ENCODE measurements around the gene AMBP. TPM values are rescaled to one million over a fixed set of nuclear protein-coding genes. Genes with fewer than 3 reads are reported as not detected.

Gene AMBP
- 5.3 TPM for total RNA-seq
- polyA plus RNA-seq (ENCODE audit: insufficient read depth, low read depth, low replicate concordance), result 43.5 TPM
- long read RNA-seq, donor 1, result 0 reads
- long read RNA-seq, donor 2, partial matches to known transcripts, result 0 of 3 reads
- long read RNA-seq, donor 2, other reads (novel, unspliced or antisense), result 0 of 3 reads
- long read RNA-seq, donor 3, partial matches to known transcripts, result 0 of 3 reads
- long read RNA-seq, donor 3, other reads (novel, unspliced or antisense), result 0 of 3 reads
- long read RNA-seq, donor 4, partial matches to known transcripts, result 0 of 2 reads
- long read RNA-seq, donor 4, other reads (novel, unspliced or antisense), result 0 of 2 reads
- long read RNA-seq, donor 5, transcript AMBP-201 (10 exons, 1,434 nt), result major isoform, 7 of 7 reads
- long read RNA-seq, donor 5, partial matches to known transcripts, result 0 of 7 reads
- long read RNA-seq, donor 5, other reads (novel, unspliced or antisense), result 0 of 7 reads
- long read RNA-seq, donor 6, result 0 reads
- long read RNA-seq, donor 7, partial matches to known transcripts, result 2 of 6 reads
- long read RNA-seq, donor 7, other reads (novel, unspliced or antisense), result 0 of 6 reads
- long read RNA-seq, donor 8, result 0 reads
- long read RNA-seq, donor 9, result 0 reads
- long read RNA-seq, donor 10, result 0 reads

DNA sequence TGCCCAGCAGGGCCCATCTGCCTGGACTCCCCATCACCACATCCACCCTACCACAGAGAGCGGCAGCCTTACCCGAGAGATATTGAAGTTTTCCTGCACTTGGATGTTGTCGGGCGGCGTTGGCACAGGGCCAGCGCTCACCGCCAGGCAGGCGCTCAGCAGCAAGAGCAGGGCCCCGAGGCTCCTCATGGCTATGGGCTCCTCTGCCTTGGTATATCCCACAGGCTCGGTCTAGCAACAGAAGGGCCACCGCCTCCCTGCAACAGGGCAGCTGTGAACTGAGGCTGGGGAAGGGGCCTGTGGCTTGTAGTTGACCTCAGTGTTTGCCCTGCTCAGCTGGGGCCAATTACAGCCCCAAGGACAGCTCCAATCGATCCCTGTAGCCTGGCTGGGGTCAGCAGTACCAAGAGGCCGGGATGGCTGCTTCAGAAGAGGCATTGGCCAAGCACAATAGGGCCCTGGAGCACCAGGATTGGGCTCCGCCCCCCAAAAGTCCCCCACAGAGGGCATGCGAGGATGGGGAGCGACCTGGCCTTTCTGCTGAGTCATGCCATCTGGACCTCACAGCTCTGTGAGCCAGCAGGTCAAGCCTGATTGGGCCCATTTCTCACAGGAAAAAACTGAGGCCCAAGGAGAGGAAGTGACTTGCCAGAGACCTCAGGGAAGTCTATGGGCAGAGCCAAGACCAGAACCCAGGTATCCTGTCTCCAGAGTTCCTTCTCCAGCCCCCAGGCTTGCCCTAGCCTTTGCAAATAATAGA lies at the start of gene AMBP:
TSS of gene AMBP (minus strand) at position 280 of the 760 bp plus-strand sequence. CDS start at position 189, 91 bp downstream.
- H3K9ac ChIP-seq (ENCODE audit: low read length in 3 of 3), result no peak within 1 kb of the TSS
- H3K27me3 ChIP-seq (ENCODE audit: control insufficient read depth, insufficient read depth, low read length), result no peaks in the 10 kb centered on the region
- H3K4me1 ChIP-seq (ENCODE audit: control insufficient read depth in 2 of 3, insufficient read depth in 2 of 3, low read depth in 1 of 3, low read length in 3 of 3), result peaks cover 0 to 26% (median 24%) of the 10 kb centered on the region in 3 donors
- FAIRE-seq (no peak), DNase-seq (peak in 1 of 5 donors; percentile 71)
- H3K27ac ChIP-seq (ENCODE audit: low read depth in 2 of 2, low read length in 2 of 2), result no peak within 1 kb of the TSS
- H3K9me3 ChIP-seq (ENCODE audit: control insufficient read depth in 2 of 3, insufficient read depth in 1 of 3, low read length in 3 of 3), result no peaks in the 10 kb centered on the region
- TF ChIP-seq, protein P1, sequence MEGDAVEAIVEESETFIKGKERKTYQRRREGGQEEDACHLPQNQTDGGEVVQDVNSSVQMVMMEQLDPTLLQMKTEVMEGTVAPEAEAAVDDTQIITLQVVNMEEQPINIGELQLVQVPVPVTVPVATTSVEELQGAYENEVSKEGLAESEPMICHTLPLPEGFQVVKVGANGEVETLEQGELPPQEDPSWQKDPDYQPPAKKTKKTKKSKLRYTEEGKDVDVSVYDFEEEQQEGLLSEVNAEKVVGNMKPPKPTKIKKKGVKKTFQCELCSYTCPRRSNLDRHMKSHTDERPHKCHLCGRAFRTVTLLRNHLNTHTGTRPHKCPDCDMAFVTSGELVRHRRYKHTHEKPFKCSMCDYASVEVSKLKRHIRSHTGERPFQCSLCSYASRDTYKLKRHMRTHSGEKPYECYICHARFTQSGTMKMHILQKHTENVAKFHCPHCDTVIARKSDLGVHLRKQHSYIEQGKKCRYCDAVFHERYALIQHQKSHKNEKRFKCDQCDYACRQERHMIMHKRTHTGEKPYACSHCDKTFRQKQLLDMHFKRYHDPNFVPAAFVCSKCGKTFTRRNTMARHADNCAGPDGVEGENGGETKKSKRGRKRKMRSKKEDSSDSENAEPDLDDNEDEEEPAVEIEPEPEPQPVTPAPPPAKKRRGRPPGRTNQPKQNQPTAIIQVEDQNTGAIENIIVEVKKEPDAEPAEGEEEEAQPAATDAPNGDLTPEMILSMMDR (IDR thresholded peaks at IDR 0.05; ENCODE audit: borderline replicate concordance, extremely low read depth, insufficient read depth), result no peak
- intact Hi-C loops (cut with DNase I), result no loop called here
- no peak within 1 kb of the TSS for H3K4me3 ChIP-seq (ENCODE audit: low read length in 3 of 3)
- H3K36me3 ChIP-seq (ENCODE audit: control insufficient read depth in 2 of 3, insufficient read depth in 3 of 3, low read length in 3 of 3), result no peaks in the 10 kb centered on the region

DNA sequence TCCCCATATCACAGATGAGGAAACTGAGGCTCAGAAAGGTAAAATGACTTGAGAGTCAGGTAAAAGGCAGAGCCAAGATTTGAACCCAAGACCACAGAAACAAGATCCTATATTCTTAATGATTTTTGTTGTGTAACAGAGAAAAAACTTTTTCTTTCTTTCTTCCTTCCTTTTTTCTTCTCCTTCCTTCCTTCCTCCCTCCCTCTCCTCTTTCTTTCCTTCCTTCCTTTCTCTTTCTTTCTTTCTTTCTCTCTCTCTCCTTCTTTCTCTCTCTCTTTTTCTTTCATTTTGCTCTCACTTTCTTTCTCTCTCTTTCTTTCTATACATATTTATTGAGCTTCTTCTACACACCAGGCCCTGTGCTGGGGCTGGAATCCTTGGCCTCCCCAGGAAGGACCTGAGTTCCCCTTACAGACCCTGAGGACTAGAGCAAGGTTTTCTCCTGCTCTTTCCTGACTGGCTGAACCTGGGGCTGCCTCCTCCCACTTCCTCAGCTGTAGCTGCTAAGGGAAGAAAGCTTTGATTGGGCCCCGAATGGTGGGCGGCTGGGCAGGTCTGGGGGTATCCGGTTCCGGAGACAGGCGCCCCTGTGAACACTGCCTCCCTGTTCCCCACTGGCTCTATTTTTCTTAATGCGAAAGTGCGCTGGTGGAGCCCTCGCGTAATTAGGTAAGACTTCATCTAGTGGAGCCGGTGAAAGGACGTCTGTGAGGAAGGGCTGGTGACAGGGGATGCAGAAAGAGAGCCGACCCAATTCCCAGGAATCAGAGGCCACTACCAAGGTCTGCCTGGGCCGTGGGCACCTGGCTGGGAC lies 48.4 kb upstream of the AMBP start:
- H3K4me1 ChIP-seq (ENCODE audit: control insufficient read depth in 2 of 3, insufficient read depth in 2 of 3, low read depth in 1 of 3, low read length in 3 of 3), result no peaks in the 10 kb centered on the region
- FAIRE-seq (no peak), DNase-seq (peak in 1 of 5 donors; percentile 28)
- H3K27me3 ChIP-seq (ENCODE audit: control insufficient read depth, insufficient read depth, low read length), result no peaks in the 10 kb centered on the region
- H3K9me3 ChIP-seq (ENCODE audit: control insufficient read depth in 2 of 3, insufficient read depth in 1 of 3, low read length in 3 of 3), result peaks cover 0 to 8% (median 0%) of the 10 kb centered on the region in 3 donors
- TF ChIP-seq, protein P1 (IDR thresholded peaks at IDR 0.05; ENCODE audit: borderline replicate concordance, extremely low read depth, insufficient read depth), result no peak
- intact Hi-C loops (cut with DNase I), result no loop called here
- H3K36me3 ChIP-seq (ENCODE audit: control insufficient read depth in 2 of 3, insufficient read depth in 3 of 3, low read length in 3 of 3), result no peaks in the 10 kb centered on the region
- H3K27ac ChIP-seq (ENCODE audit: low read depth in 2 of 2, low read length in 2 of 2), result no peak overlapping the region
- H3K9ac ChIP-seq (ENCODE audit: low read length in 3 of 3), result no peak overlapping the region
- H3K4me3 ChIP-seq (ENCODE audit: low read length in 3 of 3), result no peak overlapping the region

DNA sequence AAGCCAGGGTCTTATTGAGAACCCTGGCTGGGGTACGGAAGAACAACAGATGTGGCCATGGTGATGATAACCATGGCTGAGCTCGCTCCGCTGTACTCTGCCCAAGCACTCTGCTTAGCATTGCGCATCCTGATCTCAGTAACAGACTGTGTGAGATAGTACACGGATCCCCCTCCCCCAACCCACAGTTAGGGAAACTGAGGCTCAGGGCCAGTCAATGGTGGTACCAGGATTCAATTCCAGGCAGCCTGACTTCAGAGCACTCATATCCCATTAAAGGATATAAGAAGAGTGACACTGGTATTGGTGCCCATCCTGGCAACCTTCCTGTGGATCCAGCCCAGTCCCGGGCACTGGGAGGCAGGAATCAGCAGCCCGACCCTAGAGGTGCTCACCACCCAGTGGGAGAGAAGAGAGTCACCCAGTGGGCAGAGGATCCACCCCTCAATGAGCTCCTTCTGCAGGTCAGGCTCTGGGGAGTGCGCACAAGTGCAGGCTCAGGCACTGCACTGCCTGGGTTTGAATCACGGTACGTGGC lies 47.4 kb upstream of the AMBP start:
- Histone ChIP-seq H3K9me3 (ENCODE audit: control insufficient read depth in 2 of 3, insufficient read depth in 1 of 3, low read length in 3 of 3) (peaks cover 0 to 8% (median 0%) of the 10 kb centered on the region in 3 donors), H3K4me1 (ENCODE audit: control insufficient read depth in 2 of 3, insufficient read depth in 2 of 3, low read depth in 1 of 3, low read length in 3 of 3) (no peaks in the 10 kb centered on the region), H3K9ac (ENCODE audit: low read length in 3 of 3) (no peak overlapping the region), H3K27me3 (ENCODE audit: control insufficient read depth, insufficient read depth, low read length) (no peaks in the 10 kb centered on the region), H3K36me3 (ENCODE audit: control insufficient read depth in 2 of 3, insufficient read depth in 3 of 3, low read length in 3 of 3) (no peaks in the 10 kb centered on the region), H3K27ac (ENCODE audit: low read depth in 2 of 2, low read length in 2 of 2) (no peak overlapping the region), H3K4me3 (ENCODE audit: low read length in 3 of 3) (no peak overlapping the region)
- TF ChIP-seq, protein P1 (IDR thresholded peaks at IDR 0.05; ENCODE audit: borderline replicate concordance, extremely low read depth, insufficient read depth), result no peak
- peak in 1 of 5 donors; percentile 35 for DNase-seq
- intact Hi-C loops (cut with DNase I), result no loop called here
- no peak for FAIRE-seq

Measured in kidney (tissue), 22 donors.